Activated T-helper 17 cell treated with anti-CD3 and anti-CD28 coated beads, Interleukin-2, amount 50 U/mL, for 72 hours (primary cell): ENCODE data around the gene GPC5. TPM values are rescaled to one million over a fixed set of nuclear protein-coding genes. Genes with fewer than 3 reads are reported as not detected.
"Not testable (repeated sequence)": the region's sequence is repeated elsewhere in the genome, so short reads cannot be mapped to it uniquely, and the experiment has no call there.

ENCODE experiments used
- ATAC-seq: fragments of 150-1000 bp; cut with Tn5 transposase; replicated peaks from 2 replicates; pipeline ENCODE4 v1.10.0; 2021; ENCODE audit warnings: mild to moderate bottlenecking, moderate library complexity
- H3K27ac Mint-ChIP-seq: one replicate; pipeline ENCODE4 v1.8.0; 2022; ENCODE audit warnings: mixed read lengths
- H3K27me3 Mint-ChIP-seq: one replicate; pipeline ENCODE4 v1.8.0; 2022; ENCODE audit warnings: mixed read lengths
- H3K36me3 Mint-ChIP-seq: one replicate; pipeline ENCODE4 v1.8.0; 2022; ENCODE audit warnings: low read depth, mild to moderate bottlenecking, mixed read lengths
- H3K4me1 Mint-ChIP-seq: one replicate; pipeline ENCODE4 v1.8.0; 2022; ENCODE audit warnings: mixed read lengths
- H3K4me3 Mint-ChIP-seq: one replicate; pipeline ENCODE4 v1.8.0; 2022; ENCODE audit warnings: mild to moderate bottlenecking, mixed read lengths
- H3K9me3 Mint-ChIP-seq: one replicate; pipeline ENCODE4 v1.8.0; 2022; ENCODE audit warnings: mixed read lengths
- total RNA-seq, 2 donors: library from RNA; stranded (reverse); gene quantifications; one replicate each; pipeline ENCODE4 v1.2.3, GENCODE V29; 2022

The GPC5 gene
- total RNA-seq, 2 donors from 2014 or later, result 0.09 to 0.29 TPM

GRCh38 chr13:91397595-91397994 lies 826 bp upstream of the GPC5 start:
- H3K36me3 Mint-ChIP-seq, result no peaks in the 10 kb centered on the region
- no peak for ATAC-seq
- peaks cover 26% of the 10 kb centered on the region for H3K27me3 Mint-ChIP-seq
- H3K4me1 Mint-ChIP-seq, result peaks cover 4% of the 10 kb centered on the region
- H3K27ac Mint-ChIP-seq, result no peak overlapping the region
- no peaks in the 10 kb centered on the region for H3K9me3 Mint-ChIP-seq
- peak overlapping the region; percentile 79 for H3K4me3 Mint-ChIP-seq

- Mint-ChIP-seq H3K4me1 (peaks cover 4% of the 10 kb centered on the region), H3K4me3 (peak overlapping the region; percentile 79)
- no peak for ATAC-seq
Measured at GRCh38 chr13:91399189-91400062, 1.0 kb downstream of the GPC5 start.

GRCh38 chr13:91400063-91400399 lies 1.6 kb downstream of the GPC5 start:
- no peak for ATAC-seq
- H3K4me3 Mint-ChIP-seq, result peak overlapping the region; percentile 79
- H3K4me1 Mint-ChIP-seq, result peaks cover 4% of the 10 kb centered on the region

More at GRCh38 chr13:91399189-91400062, 1.0 kb downstream of the GPC5 start:
- Mint-ChIP-seq H3K27ac (no peak overlapping the region), H3K27me3 (peaks cover 23% of the 10 kb centered on the region), H3K36me3 (no peaks in the 10 kb centered on the region), H3K9me3 (no peaks in the 10 kb centered on the region)

GRCh38 chr13:91400671-91401070 lies 2.2 kb downstream of the GPC5 start:
- H3K36me3 Mint-ChIP-seq, result no peaks in the 10 kb centered on the region
- H3K27me3 Mint-ChIP-seq, result peaks cover 16% of the 10 kb centered on the region
- no peak overlapping the region for H3K4me3 Mint-ChIP-seq
- H3K4me1 Mint-ChIP-seq, result peaks cover 4% of the 10 kb centered on the region
- H3K27ac Mint-ChIP-seq, result no peak overlapping the region
- no peak for ATAC-seq
- no peaks in the 10 kb centered on the region for H3K9me3 Mint-ChIP-seq

More at GRCh38 chr13:91400063-91400399, 1.6 kb downstream of the GPC5 start:
- H3K36me3 Mint-ChIP-seq, result no peaks in the 10 kb centered on the region
- H3K27me3 Mint-ChIP-seq, result peaks cover 17% of the 10 kb centered on the region
- H3K9me3 Mint-ChIP-seq, result no peaks in the 10 kb centered on the region
- H3K27ac Mint-ChIP-seq, result no peak overlapping the region

GRCh38 chr13:91401920-91402319 lies 3.5 kb downstream of the GPC5 start:
- Mint-ChIP-seq H3K4me3 (no peak overlapping the region), H3K27me3 (peaks cover 13% of the 10 kb centered on the region), H3K4me1 (peaks cover 4% of the 10 kb centered on the region), H3K27ac (no peak overlapping the region), H3K36me3 (no peaks in the 10 kb centered on the region), H3K9me3 (no peaks in the 10 kb centered on the region)
- no peak for ATAC-seq

- Mint-ChIP-seq H3K4me1 (no peaks in the 10 kb centered on the region), H3K4me3 (no peak overlapping the region), H3K27me3 (peaks cover 14% of the 10 kb centered on the region), H3K36me3 (no peaks in the 10 kb centered on the region), H3K27ac (no peak overlapping the region), H3K9me3 (no peaks in the 10 kb centered on the region)
- ATAC-seq, result no peak
Measured at GRCh38 chr13:91405240-91405639, 6.8 kb downstream of the GPC5 start.

GRCh38 chr13:91406619-91407018 lies 8.2 kb downstream of the GPC5 start:
- no peaks in the 10 kb centered on the region for H3K36me3 Mint-ChIP-seq
- no peak overlapping the region for H3K27ac Mint-ChIP-seq
- no peaks in the 10 kb centered on the region for H3K4me1 Mint-ChIP-seq
- H3K27me3 Mint-ChIP-seq, result peaks cover 14% of the 10 kb centered on the region
- peak; percentile 46 for ATAC-seq
- no peaks in the 10 kb centered on the region for H3K9me3 Mint-ChIP-seq
- no peak overlapping the region for H3K4me3 Mint-ChIP-seq

- Mint-ChIP-seq H3K27me3 (peaks cover 8% of the 10 kb centered on the region), H3K27ac (no peak overlapping the region), H3K9me3 (no peaks in the 10 kb centered on the region), H3K4me1 (no peaks in the 10 kb centered on the region), H3K36me3 (no peaks in the 10 kb centered on the region), H3K4me3 (no peak overlapping the region)
- ATAC-seq, result no peak
Measured at GRCh38 chr13:91408971-91409370, 10.6 kb downstream of the GPC5 start.

- not testable (repeated sequence) for H3K9me3 Mint-ChIP-seq, H3K36me3 Mint-ChIP-seq, H3K27ac Mint-ChIP-seq
Measured at GRCh38 chr13:91416579-91416978, 18.2 kb downstream of the GPC5 start.

GRCh38 chr13:91417660-91418325 lies 19.4 kb downstream of the GPC5 start:
- H3K36me3 Mint-ChIP-seq, result no peaks in the 10 kb centered on the region
- peaks cover 17% of the 10 kb centered on the region for H3K27me3 Mint-ChIP-seq
- no peak overlapping the region for H3K4me3 Mint-ChIP-seq
- ATAC-seq, result no peak
- no peaks in the 10 kb centered on the region for H3K9me3 Mint-ChIP-seq
- H3K27ac Mint-ChIP-seq, result no peak overlapping the region
- H3K4me1 Mint-ChIP-seq, result no peaks in the 10 kb centered on the region

More at GRCh38 chr13:91416579-91416978, 18.2 kb downstream of the GPC5 start:
- not testable (repeated sequence) for ATAC-seq, H3K4me3 Mint-ChIP-seq, H3K4me1 Mint-ChIP-seq
- peaks cover 17% of the 10 kb centered on the region for H3K27me3 Mint-ChIP-seq

- Mint-ChIP-seq H3K36me3 (no peaks in the 10 kb centered on the region), H3K27ac (no peak overlapping the region), H3K27me3 (peaks cover 11% of the 10 kb centered on the region), H3K4me1 (no peaks in the 10 kb centered on the region), H3K4me3 (no peak overlapping the region), H3K9me3 (peaks cover 14% of the 10 kb centered on the region)
- ATAC-seq, result no peak
Measured at GRCh38 chr13:91426913-91427312, 28.5 kb downstream of the GPC5 start.

- H3K27ac Mint-ChIP-seq, H3K4me1 Mint-ChIP-seq, ATAC-seq, H3K4me3 Mint-ChIP-seq, H3K36me3 Mint-ChIP-seq, H3K9me3 Mint-ChIP-seq, H3K27me3 Mint-ChIP-seq: not testable (repeated sequence)
Measured at GRCh38 chr13:91438674-91439073, 40.3 kb downstream of the GPC5 start.

GRCh38 chr13:91450913-91451312 lies 52.5 kb downstream of the GPC5 start:
- Mint-ChIP-seq H3K27ac (no peak overlapping the region), H3K4me3 (no peak overlapping the region), H3K27me3 (peaks cover 5% of the 10 kb centered on the region), H3K4me1 (no peaks in the 10 kb centered on the region), H3K9me3 (no peaks in the 10 kb centered on the region), H3K36me3 (no peaks in the 10 kb centered on the region)
- ATAC-seq, result no peak

GRCh38 chr13:91454666-91455065 lies 56.2 kb downstream of the GPC5 start:
- Mint-ChIP-seq H3K27me3 (peaks cover 10% of the 10 kb centered on the region), H3K4me3 (no peak overlapping the region), H3K36me3 (no peaks in the 10 kb centered on the region), H3K27ac (no peak overlapping the region), H3K4me1 (no peaks in the 10 kb centered on the region), H3K9me3 (no peaks in the 10 kb centered on the region)
- no peak for ATAC-seq

GRCh38 chr13:91456837-91457236 lies 58.4 kb downstream of the GPC5 start:
- no peaks in the 10 kb centered on the region for H3K9me3 Mint-ChIP-seq
- ATAC-seq, result no peak
- no peak overlapping the region for H3K4me3 Mint-ChIP-seq
- no peaks in the 10 kb centered on the region for H3K36me3 Mint-ChIP-seq
- no peak overlapping the region for H3K27ac Mint-ChIP-seq
- no peaks in the 10 kb centered on the region for H3K4me1 Mint-ChIP-seq
- peaks cover 13% of the 10 kb centered on the region for H3K27me3 Mint-ChIP-seq
